K562 (cell line): ENCODE measurements around the gene TM4SF4. TPM values are rescaled to one million over a fixed set of nuclear protein-coding genes. Genes with fewer than 3 reads are reported as not detected.

Source experiments
- ATAC-seq: fragments of 200-7000 bp; cut with Tn5 transposase; 3 replicates; pipeline ENCODE4 v1.9.1; 2020; ENCODE audit warnings: moderate library complexity
- BruUV-seq: library from RNA; stranded (reverse); fragments of 400-500 nt; replicated peaks from 2 replicates; lab custom pipeline; 2021; lab: Mats Ljungman, UMichigan
- CTCF ChIA-PET: fragments of 300-600 bp; formaldehyde crosslinking; extraction: SDS; loops from one replicate; lab custom pipeline; 2021; ENCODE audit warnings: low intra/inter-chr PET ratio; lab: Yijun Ruan, JAX
- POLR2A ChIA-PET: fragments of 300-600, 350-650 bp; sonication (Branson Sonifier 250); formaldehyde crosslinking; extraction: SDS; loops from one replicate; lab custom pipeline; 2021; ENCODE audit warnings: antibody characterized with exemption, inconsistent platforms; lab: Yijun Ruan, JAX
- DNase-seq, 4 experiments: peaks; one replicate each; pipeline versions ENCODE4 v3.0.0 to v3.0.0-alpha.2; 2011 to 2018; ENCODE audit warnings: low spot score in 3 of 4, mixed read lengths in 3 of 4; ENCODE audit errors: extremely low read depth in 1 of 4
- FAIRE-seq: peaks from 2 replicates; lab custom pipeline; 2011; peaks lifted over from hg19 to GRCh38; lab: Jason Lieb, UNC
- H2AFZ ChIP-seq: 2 replicates; pipeline ENCODE4 v1.6.0; 2011; ENCODE audit warnings: low read depth, low read length, control low read depth, inconsistent platforms
- H3K27ac ChIP-seq: fragments of 200-600 bp; 3 replicates; pipeline ENCODE4 v1.8.0; 2011; ENCODE audit warnings: low read depth, mild to moderate bottlenecking, control low read depth, inconsistent platforms, low read length, moderate library complexity, mixed read lengths; ENCODE audit errors: extremely low read depth
- H3K27me3 ChIP-seq, 2 experiments: fragments of 300-600 bp in 1 of 2; 2 replicates in 1 of 2; 3 replicates in 1 of 2; pipeline versions ENCODE4 v1.6.0 to v1.8.0; 2011; ENCODE audit warnings: inconsistent platforms in 2 of 2, low read length in 2 of 2, mild to moderate bottlenecking in 1 of 2, mixed read lengths in 1 of 2, moderate library complexity in 1 of 2; ENCODE audit not compliant: control insufficient read depth in 2 of 2, insufficient read depth in 2 of 2
- H3K36me3 ChIP-seq: fragments of 300-600 bp; 3 replicates; pipeline ENCODE4 v1.8.0; 2011; ENCODE audit warnings: mild to moderate bottlenecking, low read length, inconsistent platforms; ENCODE audit not compliant: control insufficient read depth, insufficient read depth
- H3K4me1 ChIP-seq, 2 experiments: fragments of 200-600 bp in 1 of 2; replicated peaks in 1 of 2; 2 replicates in 1 of 2; 3 replicates in 1 of 2; pipeline versions ENCODE4 v1.5.1 to v1.8.0; 2011; ENCODE audit warnings: inconsistent platforms in 2 of 2, low read length in 2 of 2, mild to moderate bottlenecking in 1 of 2, mixed read lengths in 1 of 2, moderate library complexity in 1 of 2; ENCODE audit not compliant: control insufficient read depth in 2 of 2, insufficient read depth in 2 of 2
- H3K4me2 ChIP-seq: 2 replicates; pipeline ENCODE4 v1.6.1; 2011; ENCODE audit warnings: low read length, control low read depth, inconsistent platforms, mixed read lengths; ENCODE audit not compliant: insufficient read depth
- H3K4me3 ChIP-seq: fragments of 200-600 bp; sonication (generic), shearing (Covaris generic); 2 replicates; pipeline ENCODE4 v1.5.1; 2016; ENCODE audit warnings: control low read depth, inconsistent platforms
- H3K79me2 ChIP-seq: fragments of 200-600 bp; 3 replicates; pipeline ENCODE4 v1.8.0; 2011; ENCODE audit warnings: low read length, inconsistent platforms; ENCODE audit not compliant: control insufficient read depth, insufficient read depth
- H3K9ac ChIP-seq, 2 experiments: 2 replicates each; pipeline versions ENCODE4 v1.6.0 to v1.6.1; 2011; ENCODE audit warnings: low read depth in 2 of 2, low read length in 2 of 2, control low read depth in 1 of 2, inconsistent platforms in 1 of 2, mild to moderate bottlenecking in 1 of 2, mixed read lengths in 1 of 2; ENCODE audit not compliant: insufficient read depth in 1 of 2
- H3K9me1 ChIP-seq: one replicate; pipeline ENCODE4 v1.6.0; 2011; ENCODE audit warnings: inconsistent platforms, mild to moderate bottlenecking, low read length, moderate library complexity; ENCODE audit not compliant: control insufficient read depth, insufficient read depth
- H3K9me3 ChIP-seq: replicated peaks from 2 replicates; pipeline ENCODE4 v1.5.1; 2011; ENCODE audit warnings: low read depth, low read length, inconsistent platforms; ENCODE audit not compliant: control insufficient read depth, insufficient read depth
- H4K20me1 ChIP-seq: replicated peaks from 2 replicates; pipeline ENCODE4 v1.6.1; 2011; ENCODE audit warnings: low read length, inconsistent platforms, mixed read lengths; ENCODE audit not compliant: control insufficient read depth, insufficient read depth
- BRF2 ChIP-seq: IDR thresholded peaks from 3 replicates; pipeline ENCODE4 v1.6.1; 2011; ENCODE audit warnings: borderline replicate concordance, mild to moderate bottlenecking; ENCODE audit not compliant: insufficient read length, insufficient read depth
- CEBPB ChIP-seq: fragments of 450-650 bp; IDR thresholded peaks from 2 replicates; pipeline ENCODE4 v1.6.1; 2016; ENCODE audit warnings: missing genetic modification characterization, missing compliant biosample characterization
- DIDO1 ChIP-seq: fragments of 450-650 bp; IDR thresholded peaks from 2 replicates; pipeline ENCODE4 v1.6.1; 2016; ENCODE audit warnings: low read depth, missing biosample characterization, missing genetic modification characterization
- EGR1 ChIP-seq: fragments of 450-650 bp; conservative IDR thresholded peaks from 2 replicates; pipeline ENCODE4 v1.6.1; 2017; ENCODE audit warnings: mild to moderate bottlenecking
- ELF2 ChIP-seq: fragments of 250-450 bp; sonication (Bioruptor Pico); IDR thresholded peaks from 2 replicates; pipeline ENCODE4 v1.5.0; 2021; ENCODE audit warnings: mild to moderate bottlenecking
- FOXP4 ChIP-seq: sonication (generic); formaldehyde crosslinking; IDR thresholded peaks from 2 replicates; pipeline ENCODE4 v1.8.0; 2022; ENCODE audit warnings: mild to moderate bottlenecking, missing genetic modification reagents, borderline replicate concordance
- KAT8 ChIP-seq: fragments of 450-650 bp; IDR thresholded peaks from 2 replicates; pipeline ENCODE4 v1.6.1; 2016; ENCODE audit warnings: low read depth, mild to moderate bottlenecking
- MED1 ChIP-seq: sonication (generic); formaldehyde crosslinking; IDR thresholded peaks from 2 replicates; pipeline ENCODE4 v1.8.1; 2023; ENCODE audit warnings: missing genetic modification reagents, borderline replicate concordance
- SMAD4 ChIP-seq: fragments of 250-450 bp; sonication (Bioruptor Pico); conservative IDR thresholded peaks from 2 replicates; pipeline ENCODE4 v1.8.0; 2021; ENCODE audit warnings: inconsistent platforms, mild to moderate bottlenecking, moderate library complexity
- SMARCA4 ChIP-seq: fragments of 450-650 bp; IDR thresholded peaks from 2 replicates; pipeline ENCODE4 v1.6.1; 2016
- SRF ChIP-seq, 2 experiments: fragments of 250-450, 450-650 bp in 1 of 2; sonication (Bioruptor Pico) in 1 of 2; sonication (generic) in 1 of 2; formaldehyde crosslinking; IDR thresholded peaks; 2 replicates each; pipeline versions ENCODE4 v1.5.0 to v1.5.1; 2020 to 2022; ENCODE audit warnings: mild to moderate bottlenecking in 1 of 2, missing genetic modification reagents in 1 of 2
- TAF1 ChIP-seq: IDR thresholded peaks from 2 replicates; pipeline ENCODE4 v1.6.1; 2011; ENCODE audit warnings: mild to moderate bottlenecking, low read length, moderate library complexity; ENCODE audit not compliant: insufficient read depth, control insufficient read depth, severe bottlenecking; ENCODE audit errors: extremely low read depth
- XRCC4 ChIP-seq: IDR thresholded peaks from one replicate; pipeline ENCODE4 v1.6.1; 2011; ENCODE audit not compliant: insufficient read depth, insufficient read length; ENCODE audit errors: extremely low read depth
- ZNF3 ChIP-seq: fragments of 250-450 bp; sonication (Bioruptor Pico); IDR thresholded peaks from 2 replicates; pipeline ENCODE4 v1.5.0; 2021; ENCODE audit warnings: mild to moderate bottlenecking, moderate library complexity
- ZNF436 ChIP-seq: fragments of 250-450, 450-650 bp; sonication (Bioruptor Pico); formaldehyde crosslinking; IDR thresholded peaks from 2 replicates; pipeline ENCODE4 v1.7.0; 2020; ENCODE audit warnings: mild to moderate bottlenecking
- WGBS: fragments of 100-300 bp; shearing (Covaris generic); methylation state at CpG from one replicate; pipeline ENCODE4 v1.1.6; 2016; ENCODE audit warnings: low coverage, mixed read lengths; ENCODE audit not compliant: insufficient coverage; ENCODE audit errors: missing lambda C conversion rate; 5-methylcytosine and 5-hydroxymethylcytosine counted together
- in situ Hi-C: fragments of 300-500 bp; cut with MboI; formaldehyde crosslinking; loops from 4 replicates; pipeline ENCODE4 v1.15.0; 2018; ENCODE audit warnings: inconsistent platforms, mixed read lengths
- intact Hi-C: fragments of 100-400 bp; cut with micrococcal nuclease; formaldehyde crosslinking; loops from 2 replicates; pipeline ENCODE4 v1.14.2; 2022
- polyA plus RNA-seq, 8 experiments: library from polyadenylated mRNA; depleted of rRNA in 4 of 8; stranded (reverse) in 5 of 8; unstranded in 3 of 8; fragments of >200 nt; fragmentation: Nextera tagmentation in 2 of 8; fragmentation: Illumina TruSeq in 1 of 8; extraction: Ambion mirVana in 2 of 8; extraction: Trizol in 1 of 8; gene quantifications; 2 replicates each; pipeline versions ENCODE4 v1.2.1 to v1.2.3, GENCODE V29; 2011 to 2014; ENCODE audit warnings: inconsistent platforms in 1 of 8, missing spikeins in 1 of 8
- total RNA-seq, 7 experiments: library from RNA; depleted of rRNA in 6 of 7; stranded (reverse); fragments of >200 nt in 6 of 7; fragmentation: Illumina TruSeq in 2 of 7; extraction: Trizol in 2 of 7; gene quantifications; 2 replicates each; pipeline versions ENCODE4 v1.2.1 to v1.2.3, GENCODE V29; 2011 to 2021; ENCODE audit warnings: low replicate concordance in 1 of 7

The TM4SF4 gene
- total and polyA plus RNA-seq, 9 of the 15 experiments (the other 6 are each of a cell fraction or from before 2014, with no cell fraction given) = 0.31 TPM; not detected in 8

DNA sequence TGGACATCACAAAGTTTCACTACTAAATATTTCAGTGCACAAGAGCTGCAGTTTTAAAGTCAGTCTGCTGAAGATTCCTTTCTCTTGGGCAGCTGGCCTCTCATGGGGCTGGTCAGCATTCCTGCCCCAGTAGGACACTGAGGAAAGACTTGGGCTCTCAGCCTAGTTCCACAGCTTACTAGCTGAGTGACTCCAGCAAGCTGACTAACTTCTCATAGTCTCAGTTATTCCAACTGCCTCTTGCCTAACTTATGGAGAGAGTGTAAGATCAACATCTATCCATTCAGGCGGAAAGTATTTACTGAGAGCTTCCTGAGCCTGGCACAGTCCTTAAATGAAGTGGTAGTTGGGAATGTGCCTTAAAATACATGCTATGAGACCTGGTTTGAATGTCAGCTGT, 27.0 kb downstream of the TM4SF4 start:
- Histone ChIP-seq H3K27ac (no peak overlapping the region), H2AFZ (no peak overlapping the region), H3K4me2 (no peak overlapping the region)

DNA sequence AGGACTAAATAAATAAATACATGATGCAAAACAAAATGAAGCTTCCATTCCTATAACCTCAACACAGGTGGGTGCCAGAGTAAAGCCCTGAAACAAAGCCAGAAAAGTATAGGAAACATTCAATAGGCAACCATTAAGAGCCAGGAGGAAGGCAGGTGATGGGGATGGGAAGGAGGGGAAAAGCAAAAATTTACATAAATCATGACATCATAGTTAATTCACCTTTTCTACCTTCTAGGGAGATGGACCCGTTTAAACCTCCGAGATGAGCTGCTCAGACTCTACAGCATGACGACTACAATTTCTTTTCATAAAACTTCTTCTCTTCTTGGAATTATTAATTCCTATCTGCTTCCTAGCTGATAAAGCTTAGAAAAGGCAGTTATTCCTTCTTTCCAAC, 27.9 kb downstream of the TM4SF4 start:
- no peak overlapping the region for H3K27ac ChIP-seq
- intact Hi-C loops (no loop called here), in situ Hi-C loops (no loop called here)
- no peak overlapping the region for H3K4me2 ChIP-seq
- H2AFZ ChIP-seq = no peak overlapping the region
- H3K9me3 ChIP-seq = no peaks in the 10 kb centered on the region
- H3K4me3 ChIP-seq = no peak overlapping the region
- H3K9me1 ChIP-seq = no peaks in the 10 kb centered on the region
- H3K79me2 ChIP-seq = no peaks in the 10 kb centered on the region
- H3K27me3 ChIP-seq = peaks cover 0 to 10% of the 10 kb centered on the region in 2 experiments; a peak in 2 of 5 replicates
- 0% methylated on average over 3 of the region's 3 CpGs for WGBS
- no peaks in the 10 kb centered on the region for H3K4me1 ChIP-seq
- POLR2A ChIA-PET = interaction anchor here (0.8 kb wide), 1 partner anchor 41 kb away, joined by 3 read pairs; no protein-coding TSS in a partner anchor
- H3K9ac ChIP-seq = no peak overlapping the region
- DNase-seq = no peak
- H4K20me1 ChIP-seq = no peaks in the 10 kb centered on the region; the same call in 1 of the 2 replicates
- CTCF ChIA-PET = no interaction called here
- ATAC-seq = no peak
- no peaks in the 10 kb centered on the region for H3K36me3 ChIP-seq
- no TSS peak for BruUV-seq
- FAIRE-seq = no peak
- TF ChIP-seq FOXP4 (no peak), MED1 (no peak), XRCC4 (no peak), SMARCA4 (no peak), CEBPB (tag) (no peak), SRF (CRISPR knock-in tag; IDR thresholded peaks at IDR 0.05) (no peak), SMAD4 (CRISPR knock-in tag) (no peak), DIDO1 (tag) (no peak), KAT8 (no peak), BRF2 (no peak), EGR1 (no peak), TAF1 (no peak), ELF2 (CRISPR knock-in tag) (no peak)

More for the DNA sequence above, 27.0 kb downstream of the TM4SF4 start:
- no peaks in the 10 kb centered on the region for H3K9me1 ChIP-seq
- FAIRE-seq (no peak), DNase-seq (no peak), ATAC-seq (no peak)
- intact Hi-C loops (no loop called here), in situ Hi-C loops (no loop called here)
- no peaks in the 10 kb centered on the region for H3K4me1 ChIP-seq
- no peak overlapping the region for H3K4me3 ChIP-seq
- TF ChIP-seq ZNF3 (CRISPR knock-in tag) = no peak
- no peak for TF ChIP-seq ZNF436
- H3K9me3 ChIP-seq = no peaks in the 10 kb centered on the region
- no peaks in the 10 kb centered on the region; the same call in 1 of the 2 replicates for H4K20me1 ChIP-seq
- no peaks in the 10 kb centered on the region for H3K79me2 ChIP-seq
- 0% methylated on average over 1 of the region's 1 CpG for WGBS
- H3K27me3 ChIP-seq = peaks cover 0 to 4% of the 10 kb centered on the region in 2 experiments; a peak in 3 of 5 replicates
- ChIA-PET CTCF (no interaction called here), POLR2A (no interaction called here)
- BruUV-seq = no TSS peak
- H3K9ac ChIP-seq = no peak overlapping the region
- no peaks in the 10 kb centered on the region for H3K36me3 ChIP-seq
